A549 (cell line): ENCODE results near the gene SLC24A1. TPM values are rescaled to one million over a fixed set of nuclear protein-coding genes. Genes with fewer than 3 reads are reported as not detected.

Experiments used
- ATAC-seq, 2 experiments: fragments of 200-7000 bp in 1 of 2; fragments of >200 bp in 1 of 2; cut with Nextera tagmentation in 1 of 2; cut with Tn5 transposase in 1 of 2; 3 replicates each; pipeline versions ENCODE4 v1.8.0 to v1.9.1; 2018 to 2020; ENCODE audit warnings: mild to moderate bottlenecking in 1 of 2, moderate library complexity in 1 of 2
- CTCF ChIA-PET: fragments of 300-600 bp; sonication (Branson Sonifier 250); formaldehyde crosslinking; extraction: SDS; loops from one replicate; lab custom pipeline; 2021; ENCODE audit warnings: antibody characterized with exemption, inconsistent platforms; lab: Yijun Ruan, JAX
- POLR2A ChIA-PET: fragments of 350-600 bp; formaldehyde crosslinking; extraction: SDS; loops from one replicate; lab custom pipeline; 2021; ENCODE audit warnings: antibody characterized with exemption, inconsistent platforms; lab: Yijun Ruan, JAX
- DNase-seq, 2 experiments: peaks; one replicate each; pipeline versions ENCODE4 v3.0.0 to v3.0.0-alpha.2; 2011 to 2016; ENCODE audit warnings: low read depth in 1 of 2, low spot score in 1 of 2
- FAIRE-seq: peaks from 2 replicates; lab custom pipeline; 2011; peaks lifted over from hg19 to GRCh38; lab: Jason Lieb, UNC
- H3K27ac ChIP-seq, 2 experiments: fragments of >200 bp; sonication (Bioruptor Twin); formaldehyde crosslinking; 3 replicates each; pipeline ENCODE4 v1.5.1; 2016 to 2017
- H3K4me1 ChIP-seq: fragments of >200 bp; sonication (Bioruptor Twin); formaldehyde crosslinking; 3 replicates; pipeline ENCODE4 v1.6.1; 2016
- H3K4me2 ChIP-seq: fragments of >200 bp; sonication (Bioruptor Twin); formaldehyde crosslinking; 3 replicates; pipeline ENCODE4 v1.6.1; 2016
- H3K4me3 ChIP-seq: fragments of >200 bp; sonication (Bioruptor Twin); formaldehyde crosslinking; 3 replicates; pipeline ENCODE4 v1.5.1; 2016
- H3K9me3 ChIP-seq: fragments of >200 bp; sonication (Bioruptor Twin); formaldehyde crosslinking; 3 replicates; pipeline ENCODE4 v1.6.1; 2016
- EHF ChIP-seq: fragments of 250-450 bp; sonication (Bioruptor Pico); IDR thresholded peaks from 2 replicates; pipeline ENCODE4 v1.5.0; 2020; ENCODE audit warnings: mild to moderate bottlenecking
- EP300 ChIP-seq, 2 experiments: fragments of >200 bp; sonication (Bioruptor Twin); formaldehyde crosslinking; IDR thresholded peaks; 2 replicates in 1 of 2; 3 replicates in 1 of 2; pipeline ENCODE4 v1.6.1; 2016 to 2017
- ESRRA ChIP-seq: fragments of 150-350 bp; IDR thresholded peaks from 2 replicates; pipeline ENCODE4 v1.6.1; 2014; ENCODE audit warnings: mild to moderate bottlenecking, low read length, borderline replicate concordance
- HOXA7 ChIP-seq: fragments of 250-450 bp; sonication (Bioruptor Pico); IDR thresholded peaks from 2 replicates; pipeline ENCODE4 v1.5.0; 2020; ENCODE audit warnings: mild to moderate bottlenecking, moderate library complexity
- MYC ChIP-seq: IDR thresholded peaks from 2 replicates; pipeline ENCODE4 v1.6.1; 2012; ENCODE audit warnings: mild to moderate bottlenecking, inconsistent platforms, low read length, improper control_type of control experiment, borderline replicate concordance
- NR3C1 ChIP-seq: fragments of >200 bp; sonication (Bioruptor Twin); formaldehyde crosslinking; IDR thresholded peaks from 3 replicates; pipeline ENCODE4 v1.6.1; 2017
- RAD21 ChIP-seq, 2 experiments: fragments of >200 bp in 1 of 2; sonication (Bioruptor Twin) in 1 of 2; formaldehyde crosslinking in 1 of 2; IDR thresholded peaks in 1 of 2; conservative IDR thresholded peaks in 1 of 2; 2 replicates in 1 of 2; 3 replicates in 1 of 2; pipeline ENCODE4 v1.6.1; 2012 to 2018; ENCODE audit warnings: inconsistent platforms in 1 of 2
- TP53 ChIP-seq: fragments of 250-450 bp; sonication (Bioruptor Pico); IDR thresholded peaks from 2 replicates; pipeline ENCODE4 v1.5.0; 2021; ENCODE audit warnings: mild to moderate bottlenecking, moderate library complexity
- WGBS: methylation state at CpG from one replicate; pipeline ENCODE4 v1.1.6; 2017; ENCODE audit errors: missing lambda C conversion rate; 5-methylcytosine and 5-hydroxymethylcytosine counted together
- polyA plus RNA-seq, 4 experiments: library from polyadenylated mRNA; depleted of rRNA in 3 of 4; stranded (reverse); fragments of >200 nt; fragmentation: RNase III in 1 of 4; extraction: RNeasy Plus Mini Kit Qiagen cat#74134 plus additional on column Dnase treatment in 1 of 4; gene quantifications; 2 replicates in 3 of 4; 3 replicates in 1 of 4; pipeline ENCODE4 v1.2.3, GENCODE V29; 2011 to 2017
- TF ChIP-seq, protein P1 (sequence below): fragments of >200 bp; sonication (Bioruptor Twin); formaldehyde crosslinking; IDR thresholded peaks from 3 replicates; pipeline ENCODE4 v1.5.1; 2016
- TF ChIP-seq, protein P2 (sequence below): fragments of 450-650 bp; IDR thresholded peaks from 2 replicates; pipeline ENCODE4 v1.6.1; 2014; ENCODE audit warnings: antibody characterized with exemption
- TF ChIP-seq, protein P3 (sequence below): fragments of 250-450 bp; sonication (Bioruptor Pico); IDR thresholded peaks from 2 replicates; pipeline ENCODE4 v1.5.0; 2021; ENCODE audit warnings: mild to moderate bottlenecking, moderate library complexity, borderline replicate concordance
- TF ChIP-seq, protein P4 (sequence below): fragments of >200 bp; sonication (Bioruptor Twin); formaldehyde crosslinking; IDR thresholded peaks from 2 replicates; pipeline ENCODE4 v1.6.1; 2016

The SLC24A1 gene
- polyA plus RNA-seq, 2 of the 4 experiments (the other 2 are of a cell fraction): 6.4 to 7.0 TPM

DNA sequence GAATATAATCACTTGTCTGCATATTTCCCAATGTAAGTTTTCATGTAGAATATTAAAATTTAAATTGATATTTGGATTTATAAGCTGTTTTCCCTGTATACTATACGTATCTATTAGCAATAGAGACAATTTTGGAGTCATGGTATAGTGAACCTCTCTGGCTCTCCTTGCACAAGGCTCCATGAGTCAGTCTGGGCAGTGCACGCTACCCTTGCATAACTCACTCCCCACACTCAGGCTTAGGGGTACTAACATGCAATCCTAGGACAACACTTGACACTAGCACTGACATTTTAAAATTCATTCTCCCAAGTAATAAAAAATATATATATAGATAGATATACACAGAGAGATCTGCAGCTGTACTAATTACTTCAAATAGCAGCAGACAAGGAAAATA, 39.2 kb downstream of the SLC24A1 start:
- CTCF ChIA-PET: interaction anchor here (0.6 to 21.1 kb wide), 6 partner anchors 9 to 340 kb away, joined by 3 to 229 read pairs (median 3); no protein-coding TSS in a partner anchor
- Histone ChIP-seq H3K4me2 (no peak overlapping the region), H3K9me3 (no peaks in the 10 kb centered on the region), H3K4me3 (no peak overlapping the region), H3K27ac (no peak overlapping the region), H3K4me1 (peaks cover 3% of the 10 kb centered on the region)
- no peak for FAIRE-seq
- no peak for ATAC-seq
- TF ChIP-seq NR3C1 (no peak), ESRRA (no peak), HOXA7 (no peak)
- TF ChIP-seq, protein P1, sequence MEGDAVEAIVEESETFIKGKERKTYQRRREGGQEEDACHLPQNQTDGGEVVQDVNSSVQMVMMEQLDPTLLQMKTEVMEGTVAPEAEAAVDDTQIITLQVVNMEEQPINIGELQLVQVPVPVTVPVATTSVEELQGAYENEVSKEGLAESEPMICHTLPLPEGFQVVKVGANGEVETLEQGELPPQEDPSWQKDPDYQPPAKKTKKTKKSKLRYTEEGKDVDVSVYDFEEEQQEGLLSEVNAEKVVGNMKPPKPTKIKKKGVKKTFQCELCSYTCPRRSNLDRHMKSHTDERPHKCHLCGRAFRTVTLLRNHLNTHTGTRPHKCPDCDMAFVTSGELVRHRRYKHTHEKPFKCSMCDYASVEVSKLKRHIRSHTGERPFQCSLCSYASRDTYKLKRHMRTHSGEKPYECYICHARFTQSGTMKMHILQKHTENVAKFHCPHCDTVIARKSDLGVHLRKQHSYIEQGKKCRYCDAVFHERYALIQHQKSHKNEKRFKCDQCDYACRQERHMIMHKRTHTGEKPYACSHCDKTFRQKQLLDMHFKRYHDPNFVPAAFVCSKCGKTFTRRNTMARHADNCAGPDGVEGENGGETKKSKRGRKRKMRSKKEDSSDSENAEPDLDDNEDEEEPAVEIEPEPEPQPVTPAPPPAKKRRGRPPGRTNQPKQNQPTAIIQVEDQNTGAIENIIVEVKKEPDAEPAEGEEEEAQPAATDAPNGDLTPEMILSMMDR: no peak
- TF ChIP-seq, protein P2, sequence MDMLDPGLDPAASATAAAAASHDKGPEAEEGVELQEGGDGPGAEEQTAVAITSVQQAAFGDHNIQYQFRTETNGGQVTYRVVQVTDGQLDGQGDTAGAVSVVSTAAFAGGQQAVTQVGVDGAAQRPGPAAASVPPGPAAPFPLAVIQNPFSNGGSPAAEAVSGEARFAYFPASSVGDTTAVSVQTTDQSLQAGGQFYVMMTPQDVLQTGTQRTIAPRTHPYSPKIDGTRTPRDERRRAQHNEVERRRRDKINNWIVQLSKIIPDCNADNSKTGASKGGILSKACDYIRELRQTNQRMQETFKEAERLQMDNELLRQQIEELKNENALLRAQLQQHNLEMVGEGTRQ: no peak
- no peak for DNase-seq
- 71% methylated on average over 2 of the region's 2 CpGs for WGBS
- POLR2A ChIA-PET: no interaction called here

DNA sequence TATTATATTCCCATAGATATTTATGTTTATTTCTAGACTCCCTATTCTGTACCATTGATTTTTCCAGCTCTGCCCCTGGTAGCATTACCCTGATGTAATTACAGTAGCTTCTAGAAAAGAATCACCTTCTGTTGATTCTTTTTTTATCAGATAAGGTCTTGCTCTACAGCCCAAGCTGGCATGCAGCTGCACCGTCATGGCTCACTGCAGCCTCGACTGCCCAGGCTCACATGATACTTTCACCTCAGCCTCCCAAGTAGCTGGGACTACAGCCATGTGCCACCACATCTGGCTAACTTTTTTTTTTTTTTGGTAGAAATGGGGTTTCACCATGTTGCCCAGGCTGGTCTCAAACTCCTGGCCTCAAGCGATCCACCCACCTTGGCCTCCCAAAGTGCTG, 41.8 kb downstream of the SLC24A1 start:
- ChIA-PET CTCF (interaction anchor here (0.7 to 21.1 kb wide), 2 partner anchors 21 to 96 kb away, joined by 3 to 229 read pairs; no protein-coding TSS in a partner anchor), POLR2A (interaction anchor here (0.6 kb wide), 1 partner anchor 169 kb away, joined by 3 read pairs; no protein-coding TSS in a partner anchor)
- ATAC-seq: no peak
- WGBS: 91% methylated on average over 3 of the region's 3 CpGs
- FAIRE-seq: no peak
- Histone ChIP-seq H3K4me2 (no peak overlapping the region), H3K4me1 (peaks cover 11% of the 10 kb centered on the region), H3K4me3 (no peak overlapping the region), H3K9me3 (no peaks in the 10 kb centered on the region), H3K27ac (no peak overlapping the region)
- TF ChIP-seq EHF: no peak
- TF ChIP-seq, protein P3, sequence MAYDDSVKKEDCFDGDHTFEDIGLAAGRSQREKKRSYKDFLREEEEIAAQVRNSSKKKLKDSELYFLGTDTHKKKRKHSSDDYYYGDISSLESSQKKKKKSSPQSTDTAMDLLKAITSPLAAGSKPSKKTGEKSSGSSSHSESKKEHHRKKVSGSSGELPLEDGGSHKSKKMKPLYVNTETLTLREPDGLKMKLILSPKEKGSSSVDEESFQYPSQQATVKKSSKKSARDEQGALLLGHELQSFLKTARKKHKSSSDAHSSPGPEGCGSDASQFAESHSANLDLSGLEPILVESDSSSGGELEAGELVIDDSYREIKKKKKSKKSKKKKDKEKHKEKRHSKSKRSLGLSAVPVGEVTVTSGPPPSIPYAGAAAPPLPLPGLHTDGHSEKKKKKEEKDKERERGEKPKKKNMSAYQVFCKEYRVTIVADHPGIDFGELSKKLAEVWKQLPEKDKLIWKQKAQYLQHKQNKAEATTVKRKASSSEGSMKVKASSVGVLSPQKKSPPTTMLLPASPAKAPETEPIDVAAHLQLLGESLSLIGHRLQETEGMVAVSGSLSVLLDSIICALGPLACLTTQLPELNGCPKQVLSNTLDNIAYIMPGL (CRISPR knock-in tag): no peak
- DNase-seq: no peak

DNA sequence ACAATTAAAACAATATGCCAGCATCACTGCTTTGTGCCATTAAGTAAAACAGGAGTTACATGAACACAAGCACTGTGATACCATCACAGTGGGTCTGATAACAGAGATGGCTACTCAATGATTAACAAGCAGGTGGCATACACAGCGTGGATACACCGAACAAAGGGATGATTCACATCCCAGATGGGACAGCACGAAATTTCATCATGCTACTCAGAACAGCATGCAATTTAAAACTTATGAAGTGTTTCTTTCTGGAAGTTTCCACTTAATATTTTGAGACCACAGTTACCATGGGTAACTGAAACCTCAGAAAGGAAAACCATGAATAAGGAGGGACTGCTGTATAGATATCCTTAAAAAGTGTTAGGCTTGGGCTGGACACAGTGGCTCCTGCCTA, 44.5 kb downstream of the SLC24A1 start:
- ChIA-PET POLR2A (no interaction called here), CTCF (no interaction called here)
- DNase-seq (peak in 1 of 2 experiments; percentile 49), FAIRE-seq (peak; percentile 73), ATAC-seq (peak; percentile 74 to 96)
- TF ChIP-seq, protein P3 (CRISPR knock-in tag): no peak
- TF ChIP-seq RAD21 (conservative IDR thresholded peaks at IDR 0.05 in 1 of 2, IDR thresholded peaks at IDR 0.05 in 1 of 2): 0 out of 5 replicates have a peak, but pooled peaks of 1 of the 2 experiments have one; percentile 17
- Histone ChIP-seq H3K4me3 (no peak overlapping the region), H3K9me3 (no peaks in the 10 kb centered on the region), H3K4me1 (peaks cover 11% of the 10 kb centered on the region), H3K4me2 (peak overlapping the region; percentile 48), H3K27ac (peak overlapping the region; percentile 59 to 64; a peak in 4 of 6 replicates)
- WGBS: 12% methylated on average over 3 of the region's 3 CpGs

DNA sequence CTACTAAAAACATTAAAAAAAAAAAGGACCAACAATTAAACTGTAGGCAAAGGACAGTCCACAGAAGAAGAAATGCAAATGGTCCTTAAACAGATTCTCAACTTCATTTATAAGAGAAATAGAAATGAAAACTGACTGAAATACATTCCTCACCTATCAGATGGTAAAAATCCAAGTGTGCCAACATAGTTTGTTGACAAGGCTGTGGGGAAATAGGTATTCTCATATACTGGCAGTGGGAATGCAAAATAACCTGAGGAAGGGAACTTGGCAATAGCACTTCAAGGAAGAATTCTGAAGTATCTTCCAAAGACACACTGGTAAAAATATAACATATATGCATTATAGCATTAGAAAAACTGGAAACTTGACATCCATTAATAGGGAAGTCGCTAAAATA, 53.8 kb downstream of the SLC24A1 start:
- no peak for DNase-seq
- 23% methylated on average over 1 of the region's 1 CpG for WGBS
- Histone ChIP-seq H3K4me2 (no peak overlapping the region), H3K4me1 (no peaks in the 10 kb centered on the region), H3K9me3 (no peaks in the 10 kb centered on the region), H3K27ac (no peak overlapping the region), H3K4me3 (no peak overlapping the region)
- FAIRE-seq: no peak
- no peak for ATAC-seq
- TF ChIP-seq MYC (no peak), TP53 (CRISPR knock-in tag) (no peak), EP300 (IDR thresholded peaks at IDR 0.05) (no peak), HOXA7 (no peak), RAD21 (conservative IDR thresholded peaks at IDR 0.05 in 1 of 2, IDR thresholded peaks at IDR 0.05 in 1 of 2) (no peak)
- TF ChIP-seq, protein P4, sequence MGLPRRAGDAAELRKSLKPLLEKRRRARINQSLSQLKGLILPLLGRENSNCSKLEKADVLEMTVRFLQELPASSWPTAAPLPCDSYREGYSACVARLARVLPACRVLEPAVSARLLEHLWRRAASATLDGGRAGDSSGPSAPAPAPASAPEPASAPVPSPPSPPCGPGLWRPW: no peak
- CTCF ChIA-PET: interaction anchor here (1.2 to 1.6 kb wide), 2 partner anchors 14 to 37 kb away, joined by 3 read pairs; no protein-coding TSS in a partner anchor
- POLR2A ChIA-PET: no interaction called here
